Psoas muscle (tissue), 8 donors: Measurements from ENCODE around the gene CEBPB. TPM values are rescaled to one million over a fixed set of nuclear protein-coding genes. Genes with fewer than 3 reads are reported as not detected.

Source experiments
- ATAC-seq, 4 donors: fragments of 200-7000 bp; cut with Tn5 transposase; one replicate each; pipeline ENCODE4 v1.9.1; 2020; ENCODE audit warnings: moderate library complexity in 3 of 4, mild to moderate bottlenecking in 2 of 4
- DNase-seq, 2 donors: peaks; one replicate each; pipeline ENCODE4 v3.0.0-alpha.2; 2020
- H3K27ac ChIP-seq: fragments of 200-600 bp; one replicate; pipeline ENCODE4 v1.8.0; 2022
- H3K27me3 ChIP-seq, 3 donors: fragments of 200-600 bp in 1 of 3; one replicate each; pipeline versions ENCODE4 v1.6.1 to v1.8.0; 2013 to 2022; ENCODE audit warnings: low read length in 2 of 3, mild to moderate bottlenecking in 2 of 3, moderate library complexity in 1 of 3; ENCODE audit not compliant: insufficient read depth in 3 of 3
- H3K36me3 ChIP-seq, 2 donors: fragments of 200-600 bp in 1 of 2; one replicate each; pipeline versions ENCODE4 v1.6.1 to v1.8.0; 2013 to 2022; ENCODE audit warnings: low read depth in 1 of 2, mild to moderate bottlenecking in 1 of 2, moderate library complexity in 1 of 2; ENCODE audit not compliant: insufficient read depth in 1 of 2
- H3K4me1 ChIP-seq: fragments of 200-600 bp; one replicate; pipeline ENCODE4 v1.8.0; 2022
- H3K4me3 ChIP-seq: fragments of 200-600 bp; one replicate; pipeline ENCODE4 v1.8.0; 2022; ENCODE audit warnings: mild to moderate bottlenecking
- H3K9me3 ChIP-seq: fragments of 200-600 bp; one replicate; pipeline ENCODE4 v1.8.0; 2022
- CTCF ChIP-seq: fragments of 200-600 bp; IDR thresholded peaks from one replicate; pipeline ENCODE4 v1.8.0; 2022; ENCODE audit warnings: antibody characterized with exemption
- WGBS, 3 donors: extraction: QIAGEN DNeasy Blood & Tissue Kit; methylation state at CpG; one replicate each; pipeline versions ENCODE4 v1.1.6 to v1.1.7; 2013; 5-methylcytosine and 5-hydroxymethylcytosine counted together
- intact Hi-C, 2 donors: fragments of 100-400 bp; cut with DNase I; formaldehyde crosslinking; loops; one replicate each; pipeline versions ENCODE4 v1.11.0 to v1.14.2; 2022
- polyA plus RNA-seq, 3 donors: library from polyadenylated mRNA; stranded (reverse); fragments of 200-250 nt; gene quantifications; one replicate each; pipeline ENCODE4 v1.2.3, GENCODE V29; 2013
- total RNA-seq, 4 donors: library from RNA; stranded (reverse); fragmentation: NEBNext Ultra II Directional in 2 of 4; extraction: Animal tissue kit (Norgen Biotek cat#: 25700) in 2 of 4; gene quantifications; one replicate each; pipeline versions ENCODE4 v1.2.1 to v1.2.4, GENCODE V29; 2021 to 2023
- donor health status: healthy with polysubstance abuse.
- donor health status: DM: no; HTN: no; CAD: no; lungs with moderate emphysema.
- donor health status: Bipolar disorder and iron deficiency.
- donor health status: healthy.
- donor health status: DM: yes; HTN: yes; CAD: no.
- donor health status: DM: no; HTN: no; CAD: no.
- donor health status: DM: no; HTN: no; CAD: no.
- donor health status: DM: yes; HTN: yes; CAD: no.

The CEBPB gene
- total and polyA plus RNA-seq, 7 donors: 38.7 to 445 (median 144) TPM

GRCh38 chr20:50213531-50214106 lies 23.0 kb downstream of the CEBPB start:
- no peak for DNase-seq
- intact Hi-C loops: no loop called here

GRCh38 chr20:50214226-50215024 lies 23.8 kb downstream of the CEBPB start:
- no peak for TF ChIP-seq CTCF
- H3K4me3 ChIP-seq: no peak overlapping the region
- ATAC-seq (no peak), DNase-seq (no peak)
- intact Hi-C loops: no loop called here
- no peaks in the 10 kb centered on the region for H3K9me3 ChIP-seq
- no peak overlapping the region for H3K27ac ChIP-seq
- H3K36me3 ChIP-seq: no peaks in the 10 kb centered on the region
- H3K27me3 ChIP-seq: no peaks in the 10 kb centered on the region
- no peaks in the 10 kb centered on the region for H3K4me1 ChIP-seq
- 91 to 95% (median 93%) methylated on average over 9 of the region's 9 CpGs for WGBS, 3 donors

More at GRCh38 chr20:50213531-50214106, 23.0 kb downstream of the CEBPB start:
- WGBS, 3 donors: 68 to 73% (median 71%) methylated on average over 7 of the region's 7 CpGs
- TF ChIP-seq CTCF: no peak
- ATAC-seq: no peak
- H3K36me3 ChIP-seq: no peaks in the 10 kb centered on the region
- H3K27ac ChIP-seq: no peak overlapping the region
- no peaks in the 10 kb centered on the region for H3K9me3 ChIP-seq
- H3K27me3 ChIP-seq: no peaks in the 10 kb centered on the region
- H3K4me1 ChIP-seq: no peaks in the 10 kb centered on the region
- H3K4me3 ChIP-seq: no peak overlapping the region

- Histone ChIP-seq H3K4me3 (no peak overlapping the region), H3K27me3 (no peaks in the 10 kb centered on the region), H3K27ac (no peak overlapping the region), H3K4me1 (no peaks in the 10 kb centered on the region), H3K9me3 (no peaks in the 10 kb centered on the region), H3K36me3 (no peaks in the 10 kb centered on the region)
- whole genome bisulfite sequencing, 3 donors: 61 to 68% (median 68%) methylated on average over 8 of the region's 8 CpGs
- DNase-seq (no peak), ATAC-seq (no peak)
- TF ChIP-seq CTCF: no peak
- intact Hi-C loops: no loop called here
Observed at GRCh38 chr20:50215101-50215690, 24.6 kb downstream of the CEBPB start.

GRCh38 chr20:50215926-50216325 lies 25.3 kb downstream of the CEBPB start:
- H3K4me1 ChIP-seq: no peaks in the 10 kb centered on the region
- ATAC-seq: no peak
- no peaks in the 10 kb centered on the region for H3K27me3 ChIP-seq
- H3K9me3 ChIP-seq: no peaks in the 10 kb centered on the region
- H3K36me3 ChIP-seq: no peaks in the 10 kb centered on the region
- no peak overlapping the region for H3K27ac ChIP-seq
- intact Hi-C loops: no loop called here
- WGBS, 3 donors: 75 to 82% (median 78%) methylated on average over 9 of the region's 9 CpGs
- no peak for TF ChIP-seq CTCF
- no peak for DNase-seq
- no peak overlapping the region for H3K4me3 ChIP-seq
